Measurements from ENCODE around the gene USP9Y.
"Not testable (repeated sequence)": the region's sequence is repeated elsewhere in the genome, so short reads cannot be mapped to it uniquely, and the experiment has no call there.

Gene USP9Y

DNA sequence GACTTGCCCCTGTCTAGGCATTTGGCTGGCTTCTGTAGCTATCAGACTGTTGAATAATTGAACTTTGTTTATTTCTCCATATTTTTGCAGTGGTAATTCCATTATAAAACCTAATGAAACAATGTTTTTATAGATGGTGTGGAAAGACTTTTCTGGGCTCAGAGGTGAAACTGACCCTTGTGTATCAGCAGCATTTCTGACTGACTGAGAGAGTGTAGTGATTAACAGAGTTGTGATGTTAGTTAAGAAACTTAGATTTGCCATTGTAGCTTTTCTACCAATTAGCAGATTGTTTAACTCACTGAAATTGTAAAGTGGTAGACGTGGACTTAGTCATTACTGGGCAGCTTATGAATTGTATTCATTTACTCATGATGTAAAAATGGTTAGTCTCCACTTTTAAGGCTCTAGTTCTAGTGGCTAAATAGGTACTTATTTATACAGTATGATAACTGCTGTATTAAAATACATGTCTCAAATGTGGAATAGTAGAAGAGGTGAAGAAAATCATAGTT, at the start of gene USP9Y:
USP9Y (plus strand) TSS at position 51 of the 515 bp plus-strand sequence. CDS start 8,217 bp downstream, outside the sequence.
- DNase-seq = no peak

DNA sequence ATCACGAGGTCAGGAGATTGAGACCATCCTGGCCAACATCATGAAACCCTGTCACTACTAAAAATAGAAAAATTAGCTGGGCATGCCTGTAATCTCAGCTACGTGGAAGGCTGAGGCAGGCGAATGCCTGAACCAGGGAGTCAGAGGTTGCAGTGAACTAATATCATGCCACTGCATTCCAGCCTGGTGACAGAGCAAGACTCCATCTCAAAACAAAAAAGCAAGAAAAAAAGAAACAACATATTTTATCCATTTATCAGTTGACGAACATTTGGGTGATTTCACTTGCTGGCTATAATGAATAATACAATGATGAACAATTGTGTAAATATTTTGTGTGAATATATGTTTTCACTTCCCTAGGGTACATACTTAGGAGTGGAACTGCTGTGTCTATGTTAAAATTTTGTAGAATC, 49.4 kb upstream of the USP9Y start:
- DNase-seq = no peak

GRCh38 chrY:12661745-12662681, 39.0 kb upstream of the USP9Y start:
- DNase-seq = peak; percentile 50

DNA sequence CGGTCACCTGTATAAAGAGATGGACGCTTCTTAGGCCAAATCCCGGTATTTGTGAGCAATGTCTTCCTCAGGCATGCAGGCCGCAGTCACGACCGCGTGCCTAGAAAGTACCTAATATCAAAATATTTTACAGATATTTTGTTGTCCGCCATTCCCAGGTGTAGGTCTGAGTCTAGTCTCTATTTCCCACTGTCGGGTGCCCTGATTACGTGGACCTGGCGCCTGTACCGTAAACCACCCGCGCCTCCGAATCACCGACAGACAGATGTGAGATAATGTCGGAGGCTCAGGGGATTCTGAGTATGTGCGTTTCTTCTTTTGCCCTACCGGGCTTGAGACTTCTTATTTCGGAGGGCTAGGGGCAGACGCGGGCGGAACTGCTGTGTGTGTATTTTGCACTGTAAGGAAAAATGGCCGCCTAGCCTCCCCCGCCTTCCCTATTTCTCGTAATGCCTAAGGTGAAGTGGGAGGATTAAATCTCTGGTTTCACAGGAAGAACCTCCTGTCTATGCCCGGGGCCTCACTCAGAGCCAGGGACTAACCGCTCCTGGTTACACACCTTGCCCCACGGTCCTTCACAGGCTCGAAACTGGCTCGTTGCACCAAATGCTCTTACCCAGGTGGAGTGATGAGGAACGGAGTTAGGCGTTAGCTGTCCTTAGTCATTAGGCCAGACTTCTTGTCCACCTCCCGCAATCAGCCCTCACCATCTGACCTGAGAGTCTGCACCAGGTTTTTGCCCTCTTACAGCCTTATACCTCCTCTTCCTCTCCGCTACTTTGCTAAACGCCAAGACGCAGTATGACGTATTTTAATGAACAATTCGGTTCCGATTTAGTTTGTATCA, 38.1 kb upstream of the USP9Y start:
- peak; percentile 35 for DNase-seq

- DNase-seq = not testable (repeated sequence)
Observed at GRCh38 chrY:12663845-12664244, 37.2 kb upstream of the USP9Y start.

- DNase-seq = no peak
Observed at GRCh38 chrY:12678111-12678510, 22.9 kb upstream of the USP9Y start.

DNA sequence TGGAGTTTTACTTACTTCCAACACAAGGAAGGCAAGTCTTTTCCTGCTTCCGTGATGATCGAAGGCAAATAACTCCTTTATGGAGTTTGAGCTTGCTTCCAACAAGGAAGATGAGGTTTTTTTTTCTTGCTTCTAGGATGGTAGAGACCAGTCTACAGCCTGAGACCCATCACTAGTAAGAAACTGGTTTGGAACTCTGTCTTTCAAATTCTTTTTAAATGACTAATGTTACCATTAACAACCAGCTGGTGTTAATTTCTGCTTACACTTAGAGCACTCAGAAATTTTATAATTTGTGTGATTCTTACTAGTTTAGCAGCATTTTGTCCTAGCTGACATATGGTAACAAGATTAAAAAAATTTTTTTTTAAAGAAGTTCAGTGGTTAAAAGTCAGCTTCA, 19.5 kb upstream of the USP9Y start:
- DNase-seq = no peak

- no peak for DNase-seq
Observed at GRCh38 chrY:12688337-12688736, 12.7 kb upstream of the USP9Y start.

- no peak for DNase-seq
Observed at GRCh38 chrY:12700087-12700486, 944 bp upstream of the USP9Y start.

- no peak for DNase-seq
Observed at GRCh38 chrY:12702174-12702573, 1.1 kb downstream of the USP9Y start.

DNA sequence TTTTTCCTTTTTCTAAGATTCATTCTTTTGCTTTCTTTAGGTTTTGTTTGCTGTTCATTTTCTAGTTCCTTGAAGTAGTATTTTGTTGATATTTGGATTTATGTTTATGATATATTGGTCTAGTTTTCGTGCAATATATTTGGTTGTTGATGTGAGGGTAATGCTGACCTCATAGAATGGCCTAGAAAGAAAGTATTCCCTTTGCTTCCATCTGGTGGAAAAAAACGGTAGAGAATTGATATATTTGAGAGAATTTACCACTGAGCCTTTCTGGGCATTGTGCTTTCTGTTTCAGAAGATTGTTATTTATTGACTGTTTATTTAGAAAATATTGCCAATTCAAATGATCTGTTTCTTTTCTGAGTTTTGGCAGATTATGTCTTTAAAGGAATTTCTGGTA, 9.4 kb downstream of the USP9Y start:
- DNase-seq = no peak

DNA sequence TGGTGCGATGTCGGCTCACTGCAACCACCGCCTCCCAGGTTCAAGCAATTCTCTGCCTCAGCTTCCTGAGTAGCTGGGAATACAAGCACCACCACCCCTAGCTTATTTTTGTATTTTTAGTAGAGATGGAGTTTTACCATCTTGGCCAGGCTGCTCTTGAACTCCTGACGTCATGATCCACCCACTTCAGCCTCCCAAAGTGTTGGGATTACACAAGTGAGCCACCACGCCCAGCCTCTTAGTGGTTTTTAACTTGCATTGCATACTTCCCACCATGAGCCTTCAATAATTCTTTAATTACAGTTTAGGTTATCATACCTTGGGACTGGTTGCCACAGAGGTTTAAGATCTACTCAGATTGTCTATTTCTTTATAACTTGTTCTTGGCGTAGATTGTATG, 14.3 kb downstream of the USP9Y start:
- DNase-seq = no peak

DNA sequence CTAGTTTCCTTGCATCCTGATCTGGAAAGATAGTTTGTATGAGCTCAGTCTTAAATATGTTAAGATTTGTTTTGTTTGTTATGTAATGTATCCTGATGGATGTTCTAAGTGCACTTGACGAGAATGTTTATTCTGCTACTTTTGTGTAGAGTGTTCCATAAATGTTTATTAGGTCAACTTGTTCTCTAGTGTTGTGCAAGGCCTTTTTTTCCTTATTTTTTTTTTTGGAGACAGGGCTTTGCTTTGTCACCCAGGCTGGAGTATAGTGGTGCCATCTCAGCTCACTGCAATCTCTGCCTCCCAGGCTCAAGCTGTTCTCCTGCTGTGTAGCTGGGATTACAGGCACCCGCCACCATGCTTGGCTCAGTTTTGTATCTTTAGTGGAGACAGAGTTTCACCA, 28.7 kb downstream of the USP9Y start:
- no peak for DNase-seq

DNA sequence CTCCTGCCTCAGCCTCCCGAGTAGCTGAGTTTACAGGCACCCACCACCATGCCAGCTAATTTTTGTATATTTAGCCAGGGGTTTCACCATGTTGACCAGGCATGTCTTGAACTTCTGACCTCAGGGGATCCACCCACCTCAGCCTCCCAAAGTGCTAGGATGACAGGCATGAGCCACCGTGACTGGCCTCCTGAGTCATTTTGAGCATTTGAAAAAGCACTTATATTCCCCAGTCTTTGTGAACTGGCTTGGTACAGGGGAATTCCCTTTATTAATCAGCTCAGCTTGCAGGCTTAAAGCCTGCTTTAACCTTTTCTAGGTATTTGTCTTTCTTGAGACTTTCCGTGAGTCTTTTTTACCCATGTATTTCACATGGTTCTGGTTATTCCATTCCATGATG, 32.6 kb downstream of the USP9Y start:
- peak; percentile 6 for DNase-seq

DNA sequence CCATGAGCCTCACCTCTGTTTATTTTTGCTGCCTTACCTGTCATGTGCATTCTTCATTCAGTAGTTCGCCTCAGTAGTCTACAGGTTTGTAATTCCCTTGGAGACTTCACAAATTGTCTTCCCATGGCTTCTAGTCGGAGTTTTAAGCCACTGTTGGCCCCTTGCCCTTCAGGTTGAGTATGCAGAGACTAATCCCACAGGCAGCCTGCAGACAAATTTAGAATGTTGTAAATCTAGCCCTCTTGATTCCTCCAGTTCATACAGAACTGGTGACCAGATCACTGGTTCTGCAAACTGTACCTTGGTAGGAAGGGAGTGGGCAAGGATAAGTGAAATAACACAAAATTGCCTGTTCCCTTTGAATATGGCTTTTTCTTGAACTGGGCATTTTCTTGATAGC, 33.0 kb downstream of the USP9Y start:
- no peak for DNase-seq

DNA sequence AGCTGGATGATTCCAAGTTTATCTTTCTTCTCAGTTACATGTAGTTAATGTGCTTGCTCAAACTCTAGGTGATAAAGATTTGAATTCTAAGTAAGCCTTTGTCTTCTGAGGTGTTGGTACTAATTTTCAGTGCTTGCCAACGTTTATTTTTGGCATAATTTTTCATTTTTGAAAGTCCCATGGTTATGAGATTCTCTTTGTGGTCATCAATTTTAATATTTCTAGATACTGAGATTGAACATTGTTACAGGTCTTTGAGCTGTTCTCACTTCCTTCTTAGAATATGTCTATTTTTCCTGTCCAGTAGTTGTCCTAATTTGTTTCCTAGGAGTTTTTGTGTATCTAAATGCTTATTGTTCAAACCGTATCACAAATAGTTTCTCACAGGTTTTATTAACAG, 40.4 kb downstream of the USP9Y start:
- no peak for DNase-seq

DNA sequence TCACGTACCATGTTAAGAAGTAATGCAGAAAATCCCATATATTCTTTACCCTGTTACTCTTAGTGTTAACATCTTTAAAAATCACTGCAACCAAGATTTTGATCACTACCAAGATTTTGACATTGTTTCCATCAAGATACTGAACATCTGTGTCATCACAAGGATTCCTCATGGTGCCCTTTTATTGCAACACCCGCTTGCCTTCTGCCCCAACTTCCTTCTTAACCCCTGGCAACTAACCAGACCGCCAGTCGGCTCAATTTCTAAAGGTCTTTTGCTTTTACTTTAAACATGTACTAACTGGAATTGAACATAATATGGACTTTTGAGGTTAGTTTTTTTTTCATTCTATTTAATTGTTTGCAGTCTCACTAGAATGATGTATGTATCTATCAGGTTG, 41.7 kb downstream of the USP9Y start:
- DNase-seq = peak; percentile 37

- DNase-seq = no peak
Observed at GRCh38 chrY:12744091-12744490, 43.1 kb downstream of the USP9Y start.

GRCh38 chrY:12749293-12749692, 48.3 kb downstream of the USP9Y start:
- DNase-seq = no peak

DNA sequence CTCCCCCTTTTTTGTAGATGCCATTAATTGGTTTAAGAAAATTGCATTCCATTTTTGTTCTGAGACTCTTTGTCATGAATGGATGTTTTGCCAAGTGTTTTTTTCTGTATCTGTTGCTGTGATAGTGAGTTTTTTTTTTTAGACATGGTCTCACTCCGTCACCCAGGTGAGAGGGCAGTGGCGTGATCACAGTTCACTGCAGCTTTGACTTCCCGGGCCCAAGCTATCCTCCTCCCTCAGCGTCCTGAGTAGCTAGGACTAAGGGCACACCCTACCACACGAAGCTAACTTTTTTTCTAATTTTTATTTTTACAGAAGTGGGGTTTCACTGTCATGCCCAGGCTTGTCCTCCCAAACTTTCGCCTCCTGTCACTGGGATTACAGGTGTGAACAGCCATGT, 51.8 kb downstream of the USP9Y start:
- no peak for DNase-seq

GRCh38 chrY:12756021-12756420, 55.0 kb downstream of the USP9Y start:
- DNase-seq = no peak

DNA sequence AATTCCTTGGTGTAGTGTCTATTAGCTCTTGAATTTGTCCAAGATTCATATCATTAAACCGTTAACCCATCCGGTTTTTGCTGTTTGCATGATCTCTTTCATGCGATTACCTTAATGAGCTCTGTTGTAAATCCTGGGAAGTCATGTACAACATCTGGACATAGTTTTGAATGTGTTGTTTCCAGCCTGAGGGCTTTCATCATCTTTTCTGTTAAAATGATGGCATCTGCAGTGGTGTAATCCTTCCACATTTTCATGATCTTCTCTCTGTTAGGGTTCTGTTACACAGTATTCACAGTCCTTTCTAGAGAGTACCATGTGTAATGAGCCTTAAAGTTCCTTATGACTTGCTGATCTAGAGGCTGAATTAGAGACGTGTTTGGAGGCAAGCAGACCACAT, 64.9 kb downstream of the USP9Y start:
- no peak for DNase-seq

- DNase-seq = no peak
Observed at GRCh38 chrY:12784521-12784920, 83.5 kb downstream of the USP9Y start.

DNA sequence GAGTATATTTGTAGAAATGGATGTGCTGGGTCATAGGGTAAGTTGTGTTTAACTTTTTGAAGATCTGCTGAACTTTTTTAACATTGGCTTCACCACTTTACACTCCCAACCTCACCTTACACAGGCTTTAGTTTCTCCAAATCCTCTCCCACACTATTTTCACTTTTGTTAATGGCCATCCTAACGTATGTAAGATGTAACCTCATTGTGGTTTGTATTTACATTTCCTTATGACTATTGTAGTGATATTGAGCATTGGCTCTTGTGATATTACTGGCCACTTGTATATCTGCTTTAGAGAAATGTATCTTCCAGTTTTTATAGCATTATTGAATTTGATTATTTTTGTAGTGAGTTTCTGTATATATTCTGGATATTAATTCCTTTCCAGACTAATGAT, 93.0 kb downstream of the USP9Y start:
- DNase-seq = no peak

Data from inflammatory macrophage treated with lipopolysaccharide for 4 hours (primary cell).